Measurements from ENCODE around the gene RNF166.

GRCh38 chr16:88693420-88694177, 12.6 kb downstream of the RNF166 start:
- TF ChIP-seq CTCF (IDR thresholded peaks at IDR 0.05): no peak
- TF ChIP-seq POLR2A (IDR thresholded peaks at IDR 0.05): no peak

Data from lower leg skin (tissue), 3 donors.